Measurements from ENCODE around the gene CALHM6.

The CALHM6 gene

DNA sequence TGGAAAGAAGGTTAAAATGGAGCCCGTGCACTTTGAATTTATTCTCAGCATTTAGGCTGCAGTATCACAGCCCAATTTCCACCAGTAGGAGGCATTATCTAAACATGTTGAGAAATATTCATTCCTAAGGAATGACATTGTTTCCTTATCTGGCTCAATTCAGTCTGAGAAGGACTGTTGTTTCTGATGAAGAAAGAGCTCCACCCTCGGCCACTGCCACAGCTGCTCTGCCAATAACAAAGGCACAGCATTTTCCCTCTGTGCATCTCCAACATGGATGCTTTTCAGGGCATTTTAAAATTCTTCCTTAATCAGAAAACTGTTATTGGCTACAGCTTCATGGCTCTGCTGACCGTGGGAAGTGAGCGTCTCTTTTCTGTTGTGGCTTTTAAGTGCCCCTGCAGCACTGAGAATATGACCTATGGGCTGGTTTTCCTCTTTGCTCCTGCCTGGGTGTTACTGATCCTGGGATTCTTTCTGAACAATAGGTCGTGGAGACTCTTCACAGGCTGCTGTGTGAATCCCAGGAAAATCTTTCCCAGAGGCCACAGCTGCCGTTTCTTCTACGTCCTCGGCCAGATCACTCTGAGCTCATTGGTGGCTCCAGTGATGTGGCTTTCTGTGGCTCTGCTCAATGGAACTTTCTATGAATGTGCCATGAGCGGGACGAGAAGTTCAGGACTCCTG is 50.4 kb downstream of the CALHM6 start, which contains the start of gene CALHM5:
Gene CALHM5 (plus strand): TSS at position 216 of the 687 bp plus-strand sequence. CDS start 58 bp downstream, at position 274.
- no peak within 1 kb of the TSS for H3K4me3 ChIP-seq (IDR thresholded peaks at IDR 0.05; ENCODE audit: insufficient read depth, low read depth, low read length)
- H3K27ac ChIP-seq, result peak within 1 kb of the TSS; percentile 69
- no peaks in the 10 kb centered on the region for H3K79me2 ChIP-seq (ENCODE audit: insufficient read depth, low read depth)
- no peaks in the 10 kb centered on the region for H3K36me3 ChIP-seq (ENCODE audit: insufficient read depth)
- TF ChIP-seq, protein P1, sequence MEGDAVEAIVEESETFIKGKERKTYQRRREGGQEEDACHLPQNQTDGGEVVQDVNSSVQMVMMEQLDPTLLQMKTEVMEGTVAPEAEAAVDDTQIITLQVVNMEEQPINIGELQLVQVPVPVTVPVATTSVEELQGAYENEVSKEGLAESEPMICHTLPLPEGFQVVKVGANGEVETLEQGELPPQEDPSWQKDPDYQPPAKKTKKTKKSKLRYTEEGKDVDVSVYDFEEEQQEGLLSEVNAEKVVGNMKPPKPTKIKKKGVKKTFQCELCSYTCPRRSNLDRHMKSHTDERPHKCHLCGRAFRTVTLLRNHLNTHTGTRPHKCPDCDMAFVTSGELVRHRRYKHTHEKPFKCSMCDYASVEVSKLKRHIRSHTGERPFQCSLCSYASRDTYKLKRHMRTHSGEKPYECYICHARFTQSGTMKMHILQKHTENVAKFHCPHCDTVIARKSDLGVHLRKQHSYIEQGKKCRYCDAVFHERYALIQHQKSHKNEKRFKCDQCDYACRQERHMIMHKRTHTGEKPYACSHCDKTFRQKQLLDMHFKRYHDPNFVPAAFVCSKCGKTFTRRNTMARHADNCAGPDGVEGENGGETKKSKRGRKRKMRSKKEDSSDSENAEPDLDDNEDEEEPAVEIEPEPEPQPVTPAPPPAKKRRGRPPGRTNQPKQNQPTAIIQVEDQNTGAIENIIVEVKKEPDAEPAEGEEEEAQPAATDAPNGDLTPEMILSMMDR (conservative IDR thresholded peaks at IDR 0.05; ENCODE audit: low read depth, low read length), result peak; percentile 62
- H2AFZ ChIP-seq (ENCODE audit: low read depth), result peak within 1 kb of the TSS; percentile 64
- no peaks in the 10 kb centered on the region for H4K20me1 ChIP-seq (ENCODE audit: insufficient read depth)
- H3K27me3 ChIP-seq (ENCODE audit: insufficient read depth, low read depth), result no peaks in the 10 kb centered on the region
- H3K4me2 ChIP-seq, result peak within 1 kb of the TSS; percentile 92
- H3K9ac ChIP-seq, result peak within 1 kb of the TSS; percentile 44; the same call in 1 of the 2 replicates
- H3K4me1 ChIP-seq (ENCODE audit: low read depth, poor library complexity, severe bottlenecking), result peaks cover 15% of the 10 kb centered on the region

DNA sequence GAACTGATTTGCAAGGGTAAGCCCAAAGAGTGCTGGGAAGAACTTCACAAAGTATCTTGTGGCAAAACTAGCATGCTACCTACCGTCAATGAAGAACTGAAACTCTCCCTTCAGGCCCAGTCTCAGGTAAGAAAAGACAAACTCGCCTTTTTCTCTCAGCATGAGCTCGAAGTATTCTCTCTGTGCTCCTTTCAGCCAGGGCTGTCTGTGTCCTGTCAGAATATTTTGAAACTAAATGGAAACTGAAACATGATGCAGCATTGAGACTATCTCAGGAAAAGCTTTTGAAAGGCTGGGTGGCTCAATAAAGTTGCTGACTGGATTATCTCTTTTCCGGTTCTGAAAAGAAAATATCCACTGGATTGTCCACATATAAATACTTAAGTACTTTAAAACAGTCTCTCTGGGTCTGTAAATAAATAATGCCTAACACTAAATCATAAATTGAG is 51.0 kb downstream of the CALHM6 start:
- H3K27me3 ChIP-seq (ENCODE audit: insufficient read depth, low read depth), result no peaks in the 10 kb centered on the region
- H2AFZ ChIP-seq (ENCODE audit: low read depth), result peak overlapping the region; percentile 64
- TF ChIP-seq, protein P1 (conservative IDR thresholded peaks at IDR 0.05; ENCODE audit: low read depth, low read length), result no peak
- peak overlapping the region; percentile 69 for H3K27ac ChIP-seq
- no peak overlapping the region for H3K4me3 ChIP-seq (IDR thresholded peaks at IDR 0.05; ENCODE audit: insufficient read depth, low read depth, low read length)
- peak overlapping the region; percentile 92 for H3K4me2 ChIP-seq
- H3K36me3 ChIP-seq (ENCODE audit: insufficient read depth), result no peaks in the 10 kb centered on the region
- peaks cover 15% of the 10 kb centered on the region for H3K4me1 ChIP-seq (ENCODE audit: low read depth, poor library complexity, severe bottlenecking)
- peak overlapping the region; percentile 44; the same call in 1 of the 2 replicates for H3K9ac ChIP-seq
- H4K20me1 ChIP-seq (ENCODE audit: insufficient read depth), result no peaks in the 10 kb centered on the region
- H3K79me2 ChIP-seq (ENCODE audit: insufficient read depth, low read depth), result no peaks in the 10 kb centered on the region

DNA sequence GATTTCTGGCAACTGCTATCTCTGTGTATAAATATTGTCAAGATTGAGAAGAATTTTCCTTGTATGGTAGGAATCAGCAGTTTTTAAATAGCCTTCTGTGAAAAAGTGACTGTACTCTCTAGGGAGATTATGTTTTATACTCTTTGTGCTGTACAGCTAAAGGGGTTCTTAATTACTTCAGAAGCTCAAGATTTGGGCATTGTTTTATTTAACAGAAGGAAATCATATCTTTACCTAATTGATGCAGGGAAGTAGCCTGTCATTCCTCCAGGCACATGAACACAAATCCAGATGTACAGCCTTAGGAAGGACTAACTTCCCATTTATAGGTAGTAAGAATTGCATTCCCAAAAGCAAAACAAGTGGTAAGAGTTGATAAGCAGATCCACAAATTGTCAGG is 51.6 kb downstream of the CALHM6 start:
- peak overlapping the region; percentile 64; the same call in 1 of the 2 replicates for H2AFZ ChIP-seq (ENCODE audit: low read depth)
- TF ChIP-seq, protein P1 (conservative IDR thresholded peaks at IDR 0.05; ENCODE audit: low read depth, low read length), result no peak
- no peaks in the 10 kb centered on the region for H4K20me1 ChIP-seq (ENCODE audit: insufficient read depth)
- peak overlapping the region; percentile 92 for H3K4me2 ChIP-seq
- peak overlapping the region; percentile 69 for H3K27ac ChIP-seq
- peak overlapping the region; percentile 44; the same call in 1 of the 2 replicates for H3K9ac ChIP-seq
- H3K79me2 ChIP-seq (ENCODE audit: insufficient read depth, low read depth), result no peaks in the 10 kb centered on the region
- H3K4me3 ChIP-seq (IDR thresholded peaks at IDR 0.05; ENCODE audit: insufficient read depth, low read depth, low read length), result no peak overlapping the region
- no peaks in the 10 kb centered on the region for H3K36me3 ChIP-seq (ENCODE audit: insufficient read depth)
- H3K4me1 ChIP-seq (ENCODE audit: low read depth, poor library complexity, severe bottlenecking), result peaks cover 15% of the 10 kb centered on the region
- H3K27me3 ChIP-seq (ENCODE audit: insufficient read depth, low read depth), result no peaks in the 10 kb centered on the region

All from KMS-11 (cell line).